Measurements from ENCODE around the gene TMEM38B. TPM values are rescaled to one million over a fixed set of nuclear protein-coding genes. Genes with fewer than 3 reads are reported as not detected.

The TMEM38B gene
- total RNA-seq, 1 experiment from 2014 or later = 48.6 TPM

- Mint-ChIP-seq H3K4me1 (ENCODE audit: low read depth, unreplicated experiment) (no peaks in the 10 kb centered on the region), H3K27ac (ENCODE audit: unreplicated experiment) (no peak overlapping the region), H3K4me3 (ENCODE audit: unreplicated experiment) (no peak overlapping the region), H3K27me3 (ENCODE audit: insufficient read depth, unreplicated experiment) (no peaks in the 10 kb centered on the region), H3K9me3 (ENCODE audit: unreplicated experiment) (no peaks in the 10 kb centered on the region), H3K36me3 (ENCODE audit: insufficient read depth, unreplicated experiment) (no peaks in the 10 kb centered on the region)
- CTCF ChIA-PET = interaction anchor here (0.6 kb wide), 1 partner anchor 20 kb away, joined by 3 read pairs; no protein-coding TSS in a partner anchor
- intact Hi-C loops (cut with micrococcal nuclease; ENCODE audit: unreplicated experiment) = no loop called here
- no peak for DNase-seq
- no peaks in the 10 kb centered on the region; the same call in none of the 2 replicates for H3K36me3 ChIP-seq (ENCODE audit: control insufficient read depth, insufficient read depth, low read length)
- H3K27me3 ChIP-seq (replicated peaks; ENCODE audit: control insufficient read depth, insufficient read depth, low read length) = no peaks in the 10 kb centered on the region
- no peaks in the 10 kb centered on the region for H3K9me3 ChIP-seq
- no peaks in the 10 kb centered on the region for H3K4me1 ChIP-seq
- no peak overlapping the region for H3K4me3 ChIP-seq (ENCODE audit: low read depth, low read length)
- TF ChIP-seq, protein P1, sequence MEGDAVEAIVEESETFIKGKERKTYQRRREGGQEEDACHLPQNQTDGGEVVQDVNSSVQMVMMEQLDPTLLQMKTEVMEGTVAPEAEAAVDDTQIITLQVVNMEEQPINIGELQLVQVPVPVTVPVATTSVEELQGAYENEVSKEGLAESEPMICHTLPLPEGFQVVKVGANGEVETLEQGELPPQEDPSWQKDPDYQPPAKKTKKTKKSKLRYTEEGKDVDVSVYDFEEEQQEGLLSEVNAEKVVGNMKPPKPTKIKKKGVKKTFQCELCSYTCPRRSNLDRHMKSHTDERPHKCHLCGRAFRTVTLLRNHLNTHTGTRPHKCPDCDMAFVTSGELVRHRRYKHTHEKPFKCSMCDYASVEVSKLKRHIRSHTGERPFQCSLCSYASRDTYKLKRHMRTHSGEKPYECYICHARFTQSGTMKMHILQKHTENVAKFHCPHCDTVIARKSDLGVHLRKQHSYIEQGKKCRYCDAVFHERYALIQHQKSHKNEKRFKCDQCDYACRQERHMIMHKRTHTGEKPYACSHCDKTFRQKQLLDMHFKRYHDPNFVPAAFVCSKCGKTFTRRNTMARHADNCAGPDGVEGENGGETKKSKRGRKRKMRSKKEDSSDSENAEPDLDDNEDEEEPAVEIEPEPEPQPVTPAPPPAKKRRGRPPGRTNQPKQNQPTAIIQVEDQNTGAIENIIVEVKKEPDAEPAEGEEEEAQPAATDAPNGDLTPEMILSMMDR (IDR thresholded peaks at IDR 0.05; ENCODE audit: insufficient read depth in 1 of 2, low read depth in 1 of 2, low read length in 1 of 2, severe bottlenecking in 1 of 2, unreplicated experiment in 1 of 2) = no peak
- POLR2A ChIA-PET = no interaction called here
- no TSS peak for BruUV-seq (replicated peaks)
These were observed 18.0 kb downstream of the TMEM38B start for GRCh38 chr9:105712297-105712696.

GRCh38 chr9:105712773-105713172, 18.4 kb downstream of the TMEM38B start:
- Mint-ChIP-seq H3K27me3 (ENCODE audit: insufficient read depth, unreplicated experiment) (no peaks in the 10 kb centered on the region), H3K27ac (ENCODE audit: unreplicated experiment) (no peak overlapping the region), H3K4me3 (ENCODE audit: unreplicated experiment) (no peak overlapping the region), H3K9me3 (ENCODE audit: unreplicated experiment) (no peaks in the 10 kb centered on the region), H3K4me1 (ENCODE audit: low read depth, unreplicated experiment) (no peaks in the 10 kb centered on the region), H3K36me3 (ENCODE audit: insufficient read depth, unreplicated experiment) (no peaks in the 10 kb centered on the region)
- Histone ChIP-seq H3K27me3 (replicated peaks; ENCODE audit: control insufficient read depth, insufficient read depth, low read length) (no peaks in the 10 kb centered on the region), H3K36me3 (ENCODE audit: control insufficient read depth, insufficient read depth, low read length) (no peaks in the 10 kb centered on the region; the same call in none of the 2 replicates), H3K9me3 (no peaks in the 10 kb centered on the region), H3K4me3 (ENCODE audit: low read depth, low read length) (no peak overlapping the region), H3K4me1 (no peaks in the 10 kb centered on the region)
- no peak for DNase-seq
- BruUV-seq (replicated peaks) = no TSS peak
- intact Hi-C loops (cut with micrococcal nuclease; ENCODE audit: unreplicated experiment) = no loop called here
- POLR2A ChIA-PET = no interaction called here
- TF ChIP-seq, protein P1 (IDR thresholded peaks at IDR 0.05; ENCODE audit: insufficient read depth in 1 of 2, low read depth in 1 of 2, low read length in 1 of 2, severe bottlenecking in 1 of 2, unreplicated experiment in 1 of 2) = no peak
- CTCF ChIA-PET = interaction anchor here (0.6 kb wide), 1 partner anchor 21 kb away, joined by 3 read pairs; no protein-coding TSS in a partner anchor

DNA sequence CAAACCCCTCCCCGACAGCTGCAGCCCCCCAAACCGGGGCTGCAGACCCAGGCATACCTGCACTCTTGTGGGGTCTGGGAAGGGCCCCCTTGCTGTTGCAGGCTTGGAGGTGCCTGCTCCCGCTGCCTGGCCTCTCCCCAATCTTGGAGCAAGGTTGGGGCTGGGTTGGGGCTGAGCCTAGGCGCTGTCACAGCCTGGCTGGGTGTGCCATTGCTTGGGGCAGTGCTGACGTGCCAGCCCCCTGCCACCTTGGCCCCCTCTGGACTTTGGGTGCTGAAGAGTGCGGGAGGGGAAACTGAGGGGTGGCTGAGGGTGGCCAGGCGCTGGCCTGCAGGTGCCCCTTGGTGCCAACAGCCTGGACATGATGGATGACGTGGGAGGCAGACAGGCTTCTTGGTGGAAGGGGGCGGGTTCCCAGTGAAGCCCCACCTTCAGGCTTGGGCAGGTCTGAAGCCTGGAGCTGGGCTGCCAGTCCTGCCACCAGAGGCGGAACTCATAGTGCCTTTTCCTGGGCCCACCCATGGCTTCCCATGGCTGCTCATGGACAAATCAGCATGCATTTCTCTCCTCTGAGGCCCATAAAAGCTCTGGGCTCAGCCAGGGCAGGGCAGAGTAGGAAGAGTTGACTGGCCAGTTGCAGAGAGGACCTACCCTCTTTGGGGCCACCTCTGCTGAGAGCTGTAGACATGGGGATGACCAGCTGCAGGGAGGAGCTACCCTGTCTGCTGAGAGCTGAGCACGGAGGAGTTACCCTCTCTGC, 19.1 kb downstream of the TMEM38B start:
- H3K9me3 Mint-ChIP-seq (ENCODE audit: unreplicated experiment) = no peaks in the 10 kb centered on the region
- no peaks in the 10 kb centered on the region for H3K4me1 Mint-ChIP-seq (ENCODE audit: low read depth, unreplicated experiment)
- intact Hi-C loops (cut with micrococcal nuclease; ENCODE audit: unreplicated experiment) = no loop called here
- no TSS peak for BruUV-seq (replicated peaks)
- H3K27me3 Mint-ChIP-seq (ENCODE audit: insufficient read depth, unreplicated experiment) = no peaks in the 10 kb centered on the region
- H3K4me3 ChIP-seq (ENCODE audit: low read depth, low read length) = no peak overlapping the region
- no peaks in the 10 kb centered on the region; the same call in none of the 2 replicates for H3K36me3 ChIP-seq (ENCODE audit: control insufficient read depth, insufficient read depth, low read length)
- no peak overlapping the region for H3K27ac Mint-ChIP-seq (ENCODE audit: unreplicated experiment)
- CTCF ChIA-PET = no interaction called here
- no peaks in the 10 kb centered on the region for H3K27me3 ChIP-seq (replicated peaks; ENCODE audit: control insufficient read depth, insufficient read depth, low read length)
- no peaks in the 10 kb centered on the region for H3K9me3 ChIP-seq
- TF ChIP-seq, protein P1 (IDR thresholded peaks at IDR 0.05; ENCODE audit: insufficient read depth in 1 of 2, low read depth in 1 of 2, low read length in 1 of 2, severe bottlenecking in 1 of 2, unreplicated experiment in 1 of 2) = no peak
- POLR2A ChIA-PET = no interaction called here
- DNase-seq = no peak
- H3K36me3 Mint-ChIP-seq (ENCODE audit: insufficient read depth, unreplicated experiment) = no peaks in the 10 kb centered on the region
- H3K4me1 ChIP-seq = no peaks in the 10 kb centered on the region
- no peak overlapping the region for H3K4me3 Mint-ChIP-seq (ENCODE audit: unreplicated experiment)

Measured in Caco-2 (cell line).